Cardiac muscle cell (in vitro differentiated cells and primary cell): ENCODE data around the gene PTTG1IP. TPM values are rescaled to one million over a fixed set of nuclear protein-coding genes. Genes with fewer than 3 reads are reported as not detected.

Experiments
- DNase-seq, 2 donors: peaks; one replicate each; pipeline versions ENCODE4 v3.0.0 to v3.0.0-alpha.2; 2010 to 2017; ENCODE audit warnings: low read depth in 1 of 2, low spot score in 1 of 2
- H3K27ac ChIP-seq: fragments of 200-600 bp; sonication (generic); 2 replicates; pipeline ENCODE4 v1.5.1; 2016
- H3K27me3 ChIP-seq: fragments of 200-600 bp; sonication (generic); 2 replicates; pipeline ENCODE4 v1.6.0; 2016; ENCODE audit warnings: control low read depth
- H3K36me3 ChIP-seq: fragments of 200-600 bp; sonication (generic); 2 replicates; pipeline ENCODE4 v1.5.1; 2016; ENCODE audit warnings: control low read depth
- H3K4me1 ChIP-seq: fragments of 200-600 bp; sonication (generic); 2 replicates; pipeline ENCODE4 v1.8.1; 2017; ENCODE audit warnings: low read depth, mild to moderate bottlenecking, mixed run types
- H3K4me3 ChIP-seq: fragments of 200-600 bp; sonication (generic); 2 replicates; pipeline ENCODE4 v1.5.1; 2016; ENCODE audit warnings: mild to moderate bottlenecking
- H3K9me3 ChIP-seq: fragments of 200-600 bp; sonication (generic); 2 replicates; pipeline ENCODE4 v1.5.1; 2017; ENCODE audit warnings: low read depth, mild to moderate bottlenecking, control low read depth
- polyA plus RNA-seq: library from polyadenylated mRNA; unstranded; fragments of >200 nt; fragmentation: Nextera tagmentation; extraction: Ambion mirVana; gene quantifications from 2 replicates; pipeline ENCODE4 v1.2.1, GENCODE V29; 2016
- total RNA-seq: library from RNA; depleted of rRNA; stranded (reverse); fragments of >200 nt; gene quantifications from 2 replicates; pipeline ENCODE4 v1.2.3, GENCODE V29; 2016
- TF ChIP-seq, protein P1 (sequence below): IDR thresholded peaks from 2 replicates; pipeline ENCODE4 v1.5.1; 2012; ENCODE audit warnings: low read depth, mild to moderate bottlenecking, low read length

The PTTG1IP gene
- total and polyA plus RNA-seq, 2 experiments from 2014 or later: 204 to 253 TPM

DNA sequence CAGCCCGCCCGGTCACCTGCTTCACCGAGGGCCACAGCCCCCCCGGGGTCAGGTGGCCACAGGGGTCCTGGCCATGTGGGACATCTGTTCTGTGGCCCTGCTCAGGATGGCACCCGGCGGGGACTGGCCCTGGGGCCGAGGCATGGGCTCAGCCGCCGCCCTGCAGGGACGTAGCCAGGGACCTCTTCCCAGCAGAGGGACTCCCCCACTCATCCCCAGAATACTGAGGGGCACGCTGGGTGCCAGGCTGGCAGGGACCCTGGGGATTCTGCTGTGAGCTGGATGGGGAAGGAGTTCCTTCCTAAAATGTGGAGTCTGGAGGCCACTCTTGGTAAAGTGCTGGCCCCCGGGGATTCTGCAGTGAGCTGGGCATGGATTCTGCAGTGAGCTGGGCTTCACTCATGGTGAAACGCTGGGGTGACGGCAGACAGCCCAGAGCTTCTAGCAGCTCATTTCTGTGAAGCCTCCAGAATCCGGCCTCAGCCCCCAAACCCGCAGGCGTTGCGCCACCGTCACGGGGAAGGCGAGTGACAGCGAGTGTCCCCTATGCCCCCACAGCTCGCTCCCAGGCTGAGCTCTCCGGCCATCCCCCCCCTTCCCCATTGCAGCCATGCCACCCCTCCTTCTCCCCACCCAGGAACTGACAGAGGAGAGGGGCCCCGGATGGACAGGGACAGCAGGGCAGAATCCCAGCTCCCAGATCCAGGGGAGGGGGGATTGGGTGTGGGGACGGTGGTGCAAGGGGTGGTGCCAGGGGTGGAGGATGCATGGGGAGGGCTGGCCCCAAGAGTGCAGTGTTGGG lies 45.8 kb upstream of the PTTG1IP start:
- Histone ChIP-seq H3K9me3 (no peaks in the 10 kb centered on the region), H3K4me3 (no peak overlapping the region), H3K4me1 (no peaks in the 10 kb centered on the region), H3K36me3 (no peaks in the 10 kb centered on the region), H3K27ac (no peak overlapping the region), H3K27me3 (peaks cover 7% of the 10 kb centered on the region)
- no peak for DNase-seq
- TF ChIP-seq, protein P1, sequence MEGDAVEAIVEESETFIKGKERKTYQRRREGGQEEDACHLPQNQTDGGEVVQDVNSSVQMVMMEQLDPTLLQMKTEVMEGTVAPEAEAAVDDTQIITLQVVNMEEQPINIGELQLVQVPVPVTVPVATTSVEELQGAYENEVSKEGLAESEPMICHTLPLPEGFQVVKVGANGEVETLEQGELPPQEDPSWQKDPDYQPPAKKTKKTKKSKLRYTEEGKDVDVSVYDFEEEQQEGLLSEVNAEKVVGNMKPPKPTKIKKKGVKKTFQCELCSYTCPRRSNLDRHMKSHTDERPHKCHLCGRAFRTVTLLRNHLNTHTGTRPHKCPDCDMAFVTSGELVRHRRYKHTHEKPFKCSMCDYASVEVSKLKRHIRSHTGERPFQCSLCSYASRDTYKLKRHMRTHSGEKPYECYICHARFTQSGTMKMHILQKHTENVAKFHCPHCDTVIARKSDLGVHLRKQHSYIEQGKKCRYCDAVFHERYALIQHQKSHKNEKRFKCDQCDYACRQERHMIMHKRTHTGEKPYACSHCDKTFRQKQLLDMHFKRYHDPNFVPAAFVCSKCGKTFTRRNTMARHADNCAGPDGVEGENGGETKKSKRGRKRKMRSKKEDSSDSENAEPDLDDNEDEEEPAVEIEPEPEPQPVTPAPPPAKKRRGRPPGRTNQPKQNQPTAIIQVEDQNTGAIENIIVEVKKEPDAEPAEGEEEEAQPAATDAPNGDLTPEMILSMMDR: no peak

DNA sequence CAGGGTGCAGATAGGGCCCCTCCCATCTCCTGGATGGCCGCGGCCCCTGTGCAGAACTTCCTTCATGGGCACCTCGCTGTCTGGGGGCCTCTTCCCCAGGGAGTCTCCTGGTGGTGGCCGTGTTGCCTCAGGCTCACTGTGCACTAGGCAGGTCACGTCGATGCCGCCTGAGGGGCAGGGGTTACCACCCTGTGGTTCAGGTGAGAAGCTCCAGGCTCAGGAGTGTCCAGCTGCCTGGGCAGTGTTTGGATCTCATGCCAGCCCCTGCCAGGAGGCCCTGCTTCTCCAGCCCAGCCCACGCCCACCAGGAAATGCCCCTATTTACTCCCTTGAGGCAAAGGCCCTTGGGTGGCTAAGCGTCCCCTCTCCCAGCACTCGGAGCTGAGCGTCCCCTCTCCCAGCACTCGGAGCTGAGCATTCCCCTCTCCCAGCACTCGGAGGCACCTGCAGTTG lies 45.1 kb upstream of the PTTG1IP start:
- peaks cover 7% of the 10 kb centered on the region for H3K27me3 ChIP-seq
- DNase-seq: no peak

DNA sequence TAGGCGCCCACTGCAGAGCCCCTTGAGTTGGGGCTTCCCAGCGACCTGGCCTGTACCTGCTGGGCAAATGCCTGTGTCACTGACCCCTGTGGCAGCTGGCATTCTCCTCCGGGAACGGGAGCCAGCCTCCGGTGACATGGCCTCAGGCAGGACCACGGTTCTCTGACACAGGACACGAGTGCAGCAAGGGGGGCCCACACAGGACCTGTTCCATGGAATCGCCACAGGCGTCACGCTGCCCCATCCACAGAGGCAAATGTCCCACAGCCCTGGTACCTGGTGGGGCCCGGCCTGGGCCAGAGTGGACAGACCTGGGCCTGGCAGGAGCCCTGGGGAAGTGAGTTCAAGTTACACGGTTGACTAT lies 44.6 kb upstream of the PTTG1IP start:
- Histone ChIP-seq H3K4me1 (no peaks in the 10 kb centered on the region), H3K4me3 (no peak overlapping the region), H3K27me3 (peaks cover 3% of the 10 kb centered on the region), H3K9me3 (no peaks in the 10 kb centered on the region), H3K36me3 (no peaks in the 10 kb centered on the region), H3K27ac (no peak overlapping the region)
- no peak for DNase-seq
- TF ChIP-seq, protein P1: no peak

More for the DNA sequence above, 45.1 kb upstream of the PTTG1IP start:
- H3K4me1 ChIP-seq: no peaks in the 10 kb centered on the region
- no peak overlapping the region for H3K4me3 ChIP-seq
- H3K27ac ChIP-seq: no peak overlapping the region
- H3K36me3 ChIP-seq: no peaks in the 10 kb centered on the region
- no peaks in the 10 kb centered on the region for H3K9me3 ChIP-seq
- TF ChIP-seq, protein P1: no peak

DNA sequence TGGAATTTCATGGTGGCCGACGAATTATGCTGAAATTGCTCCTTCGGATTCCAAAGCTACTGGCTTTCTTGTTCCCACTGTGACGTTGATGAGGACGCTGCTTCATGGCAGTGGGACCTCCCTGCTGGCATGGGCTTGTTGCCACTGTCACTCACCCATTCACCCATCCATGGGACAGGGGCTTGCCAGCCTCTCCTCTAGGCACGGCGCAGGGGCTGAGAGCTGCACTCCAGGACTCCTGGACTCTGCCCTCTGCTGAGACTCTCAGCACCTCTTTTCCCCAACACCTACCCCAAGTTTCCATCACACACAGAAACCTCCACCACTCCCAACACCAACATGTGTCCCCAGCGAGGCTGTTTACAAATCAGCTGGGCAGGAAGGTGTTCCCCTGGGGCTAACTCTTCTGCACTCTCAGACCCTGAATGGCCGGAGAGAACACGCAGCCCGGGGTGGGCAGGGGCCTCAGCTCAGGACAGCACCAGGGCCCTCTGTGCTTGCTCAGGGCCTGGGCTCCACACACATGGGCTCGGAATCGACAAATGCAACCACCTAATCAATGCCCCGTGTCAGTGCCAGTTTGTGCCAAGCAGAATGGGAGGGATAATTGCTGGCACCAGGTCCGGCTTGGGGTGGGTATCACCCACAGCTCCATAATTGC lies 44.1 kb upstream of the PTTG1IP start:
- TF ChIP-seq, protein P1: no peak
- Histone ChIP-seq H3K27ac (no peak overlapping the region), H3K9me3 (no peaks in the 10 kb centered on the region), H3K4me3 (no peak overlapping the region), H3K36me3 (no peaks in the 10 kb centered on the region), H3K27me3 (no peaks in the 10 kb centered on the region), H3K4me1 (no peaks in the 10 kb centered on the region)
- DNase-seq: no peak

DNA sequence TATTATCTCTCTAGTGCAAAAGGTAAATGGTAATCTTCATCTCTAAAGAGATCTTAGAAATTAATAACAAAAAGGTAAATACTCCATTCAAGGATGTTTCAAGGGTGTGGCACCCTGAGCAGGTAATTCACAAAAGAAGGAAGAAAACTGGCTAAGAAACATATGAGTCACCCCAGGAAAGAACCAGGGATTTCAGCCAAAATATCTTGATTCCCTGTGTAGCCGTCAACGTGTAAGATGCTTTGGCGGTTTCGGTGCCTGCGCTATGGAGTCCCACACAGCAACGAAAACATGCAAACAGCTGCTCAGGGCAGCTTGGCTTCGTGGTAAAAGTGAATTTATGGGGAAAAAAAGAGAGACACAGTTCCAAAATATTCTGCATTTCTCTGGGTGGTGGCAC lies 43.5 kb upstream of the PTTG1IP start:
- peak in 1 of 2 donors; percentile 47 for DNase-seq
- Histone ChIP-seq H3K4me1 (no peaks in the 10 kb centered on the region), H3K27me3 (no peaks in the 10 kb centered on the region), H3K9me3 (no peaks in the 10 kb centered on the region), H3K27ac (no peak overlapping the region), H3K36me3 (no peaks in the 10 kb centered on the region), H3K4me3 (no peak overlapping the region)
- TF ChIP-seq, protein P1: no peak
